B cell (primary cell): Measurements from ENCODE around the gene PARP16.

Experiments used
- CTCF ChIP-seq: fragments of 200-600 bp; IDR thresholded peaks from one replicate; pipeline ENCODE4 v1.8.0; 2022; ENCODE audit warnings: antibody characterized with exemption, mild to moderate bottlenecking
- EZH2 ChIP-seq: IDR thresholded peaks from 2 replicates; pipeline ENCODE4 v1.6.1; 2012; ENCODE audit warnings: borderline replicate concordance, low read depth, mild to moderate bottlenecking, moderate library complexity, low read length; ENCODE audit not compliant: insufficient read depth, poor library complexity, severe bottlenecking

- no peak for TF ChIP-seq CTCF
- TF ChIP-seq EZH2, result no peak
These were observed 44.4 kb upstream of the PARP16 start for GRCh38 chr15:65330934-65331645.
